ENCODE results near the gene XYLT2. TPM values are rescaled to one million over a fixed set of nuclear protein-coding genes. Genes with fewer than 3 reads are reported as not detected.

The XYLT2 gene
- total and polyA plus RNA-seq, 10 of the 15 experiments (the other 5 are each of a cell fraction or from before 2014, with no cell fraction given): 0.82 to 20.6 (median 13.0) TPM

DNA sequence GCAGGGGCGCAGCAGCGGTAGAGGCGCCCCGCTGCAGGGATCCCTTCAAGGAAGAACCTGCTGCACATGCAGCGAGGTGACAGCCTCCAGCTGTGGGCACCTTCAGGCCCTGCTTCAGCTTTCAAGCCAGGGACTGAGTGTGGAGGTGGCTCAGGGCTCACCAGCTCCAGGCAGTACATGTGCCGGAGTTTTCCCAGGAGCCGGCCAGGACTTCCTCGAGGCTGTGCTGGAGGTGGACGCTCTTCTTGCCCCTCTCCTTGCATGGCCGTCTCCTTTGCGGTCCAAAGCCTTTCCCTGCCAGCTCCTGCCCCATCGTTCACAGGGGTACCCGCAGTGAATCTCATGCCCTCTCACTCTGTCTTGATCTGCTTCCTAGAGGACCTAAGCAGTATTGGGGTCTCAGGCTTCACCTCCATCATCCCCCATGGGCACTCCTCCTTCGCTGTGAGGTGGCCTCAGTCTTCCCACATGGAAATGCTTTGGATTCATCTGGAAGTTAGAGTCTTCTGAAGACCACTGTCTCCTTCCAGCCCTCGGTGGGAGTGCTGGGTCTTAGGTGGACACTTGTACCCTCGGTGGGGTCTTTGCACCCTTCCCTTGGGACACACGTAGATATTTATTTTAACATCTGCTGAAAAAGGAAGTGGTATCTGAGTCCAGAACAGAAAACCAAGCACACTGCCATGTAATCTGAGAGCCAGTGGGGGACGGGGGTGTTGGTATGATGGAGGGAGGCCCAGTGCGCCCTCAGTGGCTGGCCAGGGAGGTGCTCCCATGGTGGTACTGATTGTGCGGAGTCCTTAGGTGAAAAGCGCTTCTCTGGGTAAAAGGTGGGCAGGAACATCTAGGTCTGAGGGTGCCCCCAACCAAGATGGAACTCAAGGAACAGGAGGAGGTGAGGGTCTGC is 7.0 kb downstream of the XYLT2 start:
- Histone ChIP-seq H3K9me3 (replicated peaks; ENCODE audit: control insufficient read depth, insufficient read depth, low read length) (no peaks in the 10 kb centered on the region), H3K4me3 (no peak overlapping the region), H3K4me1 (ENCODE audit: control insufficient read depth, insufficient read depth, low read length) (no peaks in the 10 kb centered on the region; the same call in 1 of the 2 replicates), H3K27ac (ENCODE audit: control insufficient read depth, insufficient read depth) (no peak overlapping the region), H3K4me2 (ENCODE audit: control insufficient read depth, insufficient read depth) (no peak overlapping the region), H3K9ac (ENCODE audit: control insufficient read depth, insufficient read depth, low read length) (no peak overlapping the region), H3K27me3 (replicated peaks in 1 of 2; ENCODE audit: control insufficient read depth in 2 of 2, insufficient read depth in 2 of 2, low read length in 1 of 2) (no peaks in the 10 kb centered on the region), H2AFZ (ENCODE audit: control insufficient read depth, low read depth, low read length) (no peak overlapping the region), H3K79me2 (ENCODE audit: control insufficient read depth, insufficient read depth, low read length) (no peaks in the 10 kb centered on the region), H4K20me1 (ENCODE audit: control insufficient read depth, insufficient read depth) (no peaks in the 10 kb centered on the region), H3K36me3 (ENCODE audit: control insufficient read depth in 2 of 2, insufficient read depth in 2 of 2, low read length in 1 of 2) (peaks cover 3 to 30% of the 10 kb centered on the region in 2 experiments; a peak in 3 of 4 replicates)
- no peak for DNase-seq (ENCODE audit: low read depth, low spot score)
- FAIRE-seq: no peak
- in situ Hi-C loops (cut with MboI) (no loop called here), intact Hi-C loops (cut with micrococcal nuclease; ENCODE audit: unreplicated experiment) (no loop called here)
- ATAC-seq: no peak
- no peak for TF ChIP-seq HDAC2 (IDR thresholded peaks at IDR 0.05)
- TF ChIP-seq ZBTB33 (IDR thresholded peaks at IDR 0.05): no peak
- no peak for TF ChIP-seq EGR1 (IDR thresholded peaks at IDR 0.05; ENCODE audit: borderline replicate concordance in 1 of 2, low read depth in 2 of 2, low read length in 2 of 2)
- no peak for TF ChIP-seq MXI1 (IDR thresholded peaks at IDR 0.05; ENCODE audit: low read depth, low read length)
- TF ChIP-seq MEF2B (IDR thresholded peaks at IDR 0.05; ENCODE audit: partially characterized antibody, poor library complexity, severe bottlenecking): no peak
- TF ChIP-seq, protein P1, sequence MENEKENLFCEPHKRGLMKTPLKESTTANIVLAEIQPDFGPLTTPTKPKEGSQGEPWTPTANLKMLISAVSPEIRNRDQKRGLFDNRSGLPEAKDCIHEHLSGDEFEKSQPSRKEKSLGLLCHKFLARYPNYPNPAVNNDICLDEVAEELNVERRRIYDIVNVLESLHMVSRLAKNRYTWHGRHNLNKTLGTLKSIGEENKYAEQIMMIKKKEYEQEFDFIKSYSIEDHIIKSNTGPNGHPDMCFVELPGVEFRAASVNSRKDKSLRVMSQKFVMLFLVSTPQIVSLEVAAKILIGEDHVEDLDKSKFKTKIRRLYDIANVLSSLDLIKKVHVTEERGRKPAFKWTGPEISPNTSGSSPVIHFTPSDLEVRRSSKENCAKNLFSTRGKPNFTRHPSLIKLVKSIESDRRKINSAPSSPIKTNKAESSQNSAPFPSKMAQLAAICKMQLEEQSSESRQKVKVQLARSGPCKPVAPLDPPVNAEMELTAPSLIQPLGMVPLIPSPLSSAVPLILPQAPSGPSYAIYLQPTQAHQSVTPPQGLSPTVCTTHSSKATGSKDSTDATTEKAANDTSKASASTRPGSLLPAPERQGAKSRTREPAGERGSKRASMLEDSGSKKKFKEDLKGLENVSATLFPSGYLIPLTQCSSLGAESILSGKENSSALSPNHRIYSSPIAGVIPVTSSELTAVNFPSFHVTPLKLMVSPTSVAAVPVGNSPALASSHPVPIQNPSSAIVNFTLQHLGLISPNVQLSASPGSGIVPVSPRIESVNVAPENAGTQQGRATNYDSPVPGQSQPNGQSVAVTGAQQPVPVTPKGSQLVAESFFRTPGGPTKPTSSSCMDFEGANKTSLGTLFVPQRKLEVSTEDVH (IDR thresholded peaks at IDR 0.05; ENCODE audit: low read depth, partially characterized antibody): no peak
- no peak for TF ChIP-seq HCFC1 (IDR thresholded peaks at IDR 0.05; ENCODE audit: low read length)
- SMC1A ChIA-PET (ENCODE audit: uncharacterized antibody, unreplicated experiment): interaction anchor here (1.2 to 1.6 kb wide), 2 partner anchors 9 to 91 kb away, joined by 3 read pairs; no protein-coding TSS in a partner anchor
- 90% methylated on average over 21 of the region's 21 CpGs for WGBS (ENCODE audit: insufficient coverage, insufficient replicate concordance, low lambda C conversion rate, missing lambda C conversion rate)
- POLR2A ChIA-PET: interaction anchor here (0.8 kb wide), 1 partner anchor 9 kb away, joined by 3 read pairs; no protein-coding TSS in a partner anchor
- RAD21 ChIA-PET (ENCODE audit: unreplicated experiment): no interaction called here
- no TSS peak for BruUV-seq (replicated peaks)
- CTCF ChIA-PET: interaction anchor here (8.0 kb wide), 1 partner anchor 9 kb away, joined by 68 read pairs; no protein-coding TSS in a partner anchor

Measured in GM12878 (cell line).